GM11168 (cell line): ENCODE results near the gene VDR.
"Not testable (repeated sequence)": the region's sequence is repeated elsewhere in the genome, so short reads cannot be mapped to it uniquely, and the experiment has no call there.

Experiments used
- in situ Hi-C: fragments of 300-500 bp; cut with MboI; formaldehyde crosslinking; loops from one replicate; pipeline ENCODE4 v1.12.0; 2022; ENCODE audit warnings: low sequenced_read_pairs; ENCODE audit not compliant: unreplicated experiment

VDR gene

GRCh38 chr12:47818467-47819137 lies 86.2 kb downstream of the VDR start:
- in situ Hi-C loops: no loop called here

- in situ Hi-C loops: no loop called here
Measured at GRCh38 chr12:47818007-47818376, 86.8 kb downstream of the VDR start.

- in situ Hi-C loops: no loop called here
Measured at GRCh38 chr12:47817272-47818006, 87.4 kb downstream of the VDR start.

GRCh38 chr12:47816403-47817271 lies 88.2 kb downstream of the VDR start:
- in situ Hi-C loops: no loop called here

GRCh38 chr12:47815447-47815846 lies 89.3 kb downstream of the VDR start:
- in situ Hi-C loops: not testable (repeated sequence)

GRCh38 chr12:47814539-47815170 lies 90.1 kb downstream of the VDR start:
- in situ Hi-C loops: no loop called here

GRCh38 chr12:47813511-47814196 lies 91.1 kb downstream of the VDR start:
- in situ Hi-C loops: no loop called here

GRCh38 chr12:47812797-47813510 lies 91.8 kb downstream of the VDR start:
- in situ Hi-C loops: no loop called here

GRCh38 chr12:47811581-47812484 lies 93.0 kb downstream of the VDR start:
- in situ Hi-C loops: no loop called here

GRCh38 chr12:47811072-47811396 lies 93.8 kb downstream of the VDR start:
- in situ Hi-C loops: no loop called here

- in situ Hi-C loops: not testable (repeated sequence)
Measured at GRCh38 chr12:47809518-47809917, 95.3 kb downstream of the VDR start.

- in situ Hi-C loops: no loop called here
Measured at GRCh38 chr12:47808574-47809365, 96.0 kb downstream of the VDR start.

GRCh38 chr12:47808050-47808449 lies 96.7 kb downstream of the VDR start:
- in situ Hi-C loops: no loop called here

- in situ Hi-C loops: no loop called here
Measured at GRCh38 chr12:47807338-47807737, 97.5 kb downstream of the VDR start.

- in situ Hi-C loops: no loop called here
Measured at GRCh38 chr12:47805417-47805816, 99.4 kb downstream of the VDR start.

- in situ Hi-C loops: no loop called here
Measured at GRCh38 chr12:47804171-47804570, 100.6 kb downstream of the VDR start.

GRCh38 chr12:47803191-47803875 lies 101.5 kb downstream of the VDR start:
- in situ Hi-C loops: no loop called here
